Thyroid gland (tissue), 4 donors: ENCODE results near the gene WIPF3.

Experiments used
- POLR2A ChIP-seq, 2 donors: fragments of 450-650 bp; IDR thresholded peaks; one replicate each; pipeline ENCODE4 v1.6.1; 2017; ENCODE audit warnings: antibody characterized with exemption in 2 of 2, mild to moderate bottlenecking in 2 of 2, moderate library complexity in 1 of 2
- TF ChIP-seq, protein P1 (sequence below), 6 experiments: fragments of 200-600 bp in 3 of 6; fragments of 450-650 bp in 3 of 6; sonication (generic) in 3 of 6; IDR thresholded peaks; one replicate each; pipeline ENCODE4 v1.5.1; 2016 to 2019; ENCODE audit warnings: antibody characterized with exemption in 6 of 6, mild to moderate bottlenecking in 2 of 6, inconsistent platforms in 1 of 6, moderate library complexity in 1 of 6

DNA sequence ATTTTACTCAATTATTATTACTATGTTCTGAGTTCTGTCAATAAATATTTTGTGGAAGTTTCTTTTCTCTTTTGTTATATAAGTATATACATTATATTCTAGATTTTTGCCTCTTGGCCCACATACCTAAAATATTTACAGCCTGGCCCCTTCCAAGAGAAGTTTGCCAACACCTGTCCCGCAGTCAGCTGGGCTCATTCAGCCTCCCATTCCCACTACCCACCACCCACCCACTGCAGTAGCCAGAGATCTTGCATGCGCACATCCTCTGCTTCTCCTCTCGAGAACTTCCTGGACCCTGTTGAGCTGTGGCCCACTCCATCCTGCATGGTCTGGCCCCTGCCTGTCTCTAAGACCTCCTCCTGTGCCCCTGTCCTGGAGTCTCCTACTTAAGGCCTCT lies 33.6 kb downstream of the WIPF3 start:
- TF ChIP-seq, protein P1, sequence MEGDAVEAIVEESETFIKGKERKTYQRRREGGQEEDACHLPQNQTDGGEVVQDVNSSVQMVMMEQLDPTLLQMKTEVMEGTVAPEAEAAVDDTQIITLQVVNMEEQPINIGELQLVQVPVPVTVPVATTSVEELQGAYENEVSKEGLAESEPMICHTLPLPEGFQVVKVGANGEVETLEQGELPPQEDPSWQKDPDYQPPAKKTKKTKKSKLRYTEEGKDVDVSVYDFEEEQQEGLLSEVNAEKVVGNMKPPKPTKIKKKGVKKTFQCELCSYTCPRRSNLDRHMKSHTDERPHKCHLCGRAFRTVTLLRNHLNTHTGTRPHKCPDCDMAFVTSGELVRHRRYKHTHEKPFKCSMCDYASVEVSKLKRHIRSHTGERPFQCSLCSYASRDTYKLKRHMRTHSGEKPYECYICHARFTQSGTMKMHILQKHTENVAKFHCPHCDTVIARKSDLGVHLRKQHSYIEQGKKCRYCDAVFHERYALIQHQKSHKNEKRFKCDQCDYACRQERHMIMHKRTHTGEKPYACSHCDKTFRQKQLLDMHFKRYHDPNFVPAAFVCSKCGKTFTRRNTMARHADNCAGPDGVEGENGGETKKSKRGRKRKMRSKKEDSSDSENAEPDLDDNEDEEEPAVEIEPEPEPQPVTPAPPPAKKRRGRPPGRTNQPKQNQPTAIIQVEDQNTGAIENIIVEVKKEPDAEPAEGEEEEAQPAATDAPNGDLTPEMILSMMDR (IDR thresholded peaks at IDR 0.05) = no peak
- TF ChIP-seq POLR2A (IDR thresholded peaks at IDR 0.05) = no peak
